HG02798 (cell line): ENCODE data around the gene SYNE4.
"Not testable (repeated sequence)": the region's sequence is repeated elsewhere in the genome, so short reads cannot be mapped to it uniquely, and the experiment has no call there.

ENCODE experiments used
- ATAC-seq: cut with Tn5 transposase; IDR thresholded peaks from one replicate; pipeline ENCODE4 v1.9.1; 2021; ENCODE audit warnings: mild to moderate bottlenecking; ENCODE audit not compliant: unreplicated experiment, poor library complexity

Gene SYNE4

GRCh38 chr19:35959040-35959967 lies 49.3 kb downstream of the SYNE4 start:
- ATAC-seq = no peak

GRCh38 chr19:35958660-35959039 lies 50.0 kb downstream of the SYNE4 start:
- no peak for ATAC-seq

GRCh38 chr19:35957411-35957810 lies 51.2 kb downstream of the SYNE4 start:
- ATAC-seq = not testable (repeated sequence)

GRCh38 chr19:35955881-35956634 lies 52.6 kb downstream of the SYNE4 start:
- ATAC-seq = no peak
